GM12891 (cell line): Measurements from ENCODE around the gene STK17A. TPM values are rescaled to one million over a fixed set of nuclear protein-coding genes. Genes with fewer than 3 reads are reported as not detected.

Source experiments
- DNase-seq: peaks from one replicate; pipeline ENCODE4 v3.0.0; 2011; ENCODE audit warnings: low spot score; ENCODE audit not compliant: insufficient read length
- FAIRE-seq: peaks from 2 replicates; lab custom pipeline; 2011; peaks lifted over from hg19 to GRCh38; lab: Jason Lieb, UNC
- PAX5 ChIP-seq: IDR thresholded peaks from 2 replicates; pipeline ENCODE4 v1.6.1; 2011; ENCODE audit warnings: low read length, moderate library complexity, mild to moderate bottlenecking; ENCODE audit not compliant: insufficient read depth, severe bottlenecking
- POLR2A ChIP-seq: IDR thresholded peaks from 2 replicates; pipeline ENCODE4 v1.6.1; 2011; ENCODE audit warnings: low read depth, low read length, control low read depth
- POLR2AphosphoS5 ChIP-seq: IDR thresholded peaks from 2 replicates; pipeline ENCODE4 v1.6.1; 2011; ENCODE audit warnings: low read depth, low read length, control low read depth
- POU2F2 ChIP-seq: IDR thresholded peaks from 2 replicates; pipeline ENCODE4 v1.6.1; 2011; ENCODE audit warnings: low read depth, mild to moderate bottlenecking, control low read depth, low read length, moderate library complexity
- SPI1 ChIP-seq: IDR thresholded peaks from 2 replicates; pipeline ENCODE4 v1.6.1; 2011; ENCODE audit warnings: low read depth, low read length, control low read depth
- TAF1 ChIP-seq: IDR thresholded peaks from 2 replicates; pipeline ENCODE4 v1.6.1; 2011; ENCODE audit warnings: low read depth, low read length, control low read depth
- polyA plus RNA-seq: library from polyadenylated mRNA; unstranded; fragments of >200 nt; gene quantifications from one replicate; pipeline ENCODE4 v1.2.1, GENCODE V29; 2012; ENCODE audit warnings: low read depth, missing spikeins, inconsistent platforms; ENCODE audit not compliant: missing spikeins

The STK17A gene
- polyA plus RNA-seq = 49.4 TPM

DNA sequence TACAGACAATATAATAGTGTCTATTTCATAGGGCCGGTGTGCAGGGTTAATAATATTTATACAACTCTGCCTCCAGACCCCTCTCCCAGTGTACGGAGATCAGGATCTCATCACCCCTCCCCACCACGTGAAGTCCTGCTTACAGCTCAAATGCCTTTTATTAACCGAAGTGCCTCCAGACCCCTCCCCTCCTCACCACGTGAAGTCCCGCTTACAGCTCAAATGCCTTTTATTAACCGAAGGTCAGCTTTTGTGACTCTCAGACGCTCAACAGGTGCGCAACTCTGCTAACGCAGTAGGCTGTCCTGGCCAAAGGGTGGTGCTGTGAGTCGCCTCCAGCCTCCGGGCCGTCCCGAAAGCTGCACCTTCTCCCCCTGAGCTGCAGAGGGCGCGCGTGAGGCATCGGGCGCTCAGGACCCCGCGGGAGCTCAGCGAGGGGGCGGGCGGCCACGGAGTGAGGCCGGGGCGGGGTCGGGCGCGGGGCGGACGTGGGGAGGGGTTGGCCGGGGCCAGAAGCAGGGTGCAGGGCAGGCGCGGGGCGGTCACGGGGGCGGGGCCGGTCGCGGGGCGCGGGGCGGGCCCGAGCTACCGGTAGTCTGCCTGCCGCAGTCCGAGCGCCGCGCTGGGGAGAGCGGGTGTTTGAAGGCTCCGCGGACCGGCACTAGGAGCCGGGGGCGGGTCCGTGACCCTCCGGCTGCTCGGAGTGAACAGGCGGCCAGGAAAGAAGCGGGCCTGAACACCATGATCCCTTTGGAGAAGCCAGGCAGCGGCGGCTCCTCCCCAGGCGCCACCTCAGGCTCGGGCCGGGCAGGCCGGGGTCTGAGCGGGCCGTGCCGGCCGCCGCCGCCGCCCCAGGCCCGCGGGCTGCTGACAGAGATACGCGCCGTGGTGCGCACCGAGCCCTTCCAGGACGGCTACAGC, at the start of gene STK17A:
Gene STK17A (plus strand): TSS at position 606 of the 921 bp plus-strand sequence. CDS start 136 bp downstream, at position 742.
- DNase-seq (peak; percentile 72), FAIRE-seq (peak; percentile 92)
- peak; percentile 37 for TF ChIP-seq PAX5
- TF ChIP-seq SPI1 = no peak
- TF ChIP-seq POLR2AphosphoS5 = peak; percentile 97
- TF ChIP-seq POLR2A = peak; percentile 94
- peak; percentile 66 for TF ChIP-seq POU2F2
- peak; percentile 95 for TF ChIP-seq TAF1

- DNase-seq = no peak
- no peak for FAIRE-seq
These were observed 49.0 kb upstream of the STK17A start for GRCh38 chr7:43533801-43534479.

DNA sequence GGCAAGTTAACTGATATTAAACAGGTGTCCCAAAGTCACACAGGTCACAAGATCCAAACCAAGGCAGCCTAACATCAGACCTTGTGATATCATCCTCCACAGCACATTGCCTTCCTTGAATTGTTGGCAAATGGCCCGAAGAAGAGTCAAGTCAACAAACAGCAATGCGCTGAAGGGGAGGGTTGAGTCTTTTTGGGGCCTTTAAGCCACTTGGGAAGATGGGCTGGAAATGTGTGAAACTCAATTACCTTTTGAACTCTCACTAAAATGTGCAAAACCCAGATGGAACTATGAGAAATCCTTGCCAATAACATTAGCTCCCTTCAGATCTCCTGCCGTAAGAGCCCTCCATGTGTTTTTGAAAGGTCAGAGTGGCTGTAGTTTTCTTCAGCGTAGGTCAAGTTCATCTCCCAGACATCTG, 47.9 kb upstream of the STK17A start:
- FAIRE-seq (no peak), DNase-seq (no peak)
- no peak for TF ChIP-seq TAF1
- TF ChIP-seq POLR2A = no peak
- no peak for TF ChIP-seq PAX5
- TF ChIP-seq POU2F2 = no peak
- TF ChIP-seq POLR2AphosphoS5 = no peak
- TF ChIP-seq SPI1 = no peak

More at GRCh38 chr7:43533801-43534479, 49.0 kb upstream of the STK17A start:
- no peak for TF ChIP-seq POU2F2
- no peak for TF ChIP-seq SPI1
- TF ChIP-seq POLR2AphosphoS5 = no peak

GRCh38 chr7:43535810-43536585, 46.9 kb upstream of the STK17A start:
- no peak for DNase-seq
- FAIRE-seq = no peak
- TF ChIP-seq SPI1 (no peak), TAF1 (no peak), POLR2A (no peak), POLR2AphosphoS5 (no peak), POU2F2 (no peak), PAX5 (no peak)

DNA sequence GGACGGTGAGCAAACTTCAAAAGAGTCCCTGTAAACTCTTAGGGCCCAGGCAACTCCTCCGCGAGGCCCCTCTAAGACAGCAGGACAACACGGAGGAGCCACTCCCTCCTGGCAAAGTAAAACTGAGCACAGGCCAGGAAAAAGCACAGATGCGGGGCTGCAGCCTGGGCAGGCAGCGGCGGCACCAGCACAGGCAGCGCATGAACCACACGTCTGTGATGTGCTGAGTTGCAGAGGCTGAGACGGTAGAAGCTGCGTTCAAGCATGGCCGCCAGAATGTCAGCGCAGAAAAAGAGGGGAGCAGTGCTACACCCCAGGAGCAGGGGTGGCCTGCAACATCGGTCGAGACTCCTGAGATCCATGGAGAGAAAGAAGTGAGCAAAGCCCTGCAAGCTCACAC, 46.1 kb upstream of the STK17A start:
- no peak for TF ChIP-seq POU2F2
- no peak for TF ChIP-seq POLR2AphosphoS5
- TF ChIP-seq TAF1 = no peak
- TF ChIP-seq POLR2A = no peak
- FAIRE-seq (no peak), DNase-seq (no peak)

DNA sequence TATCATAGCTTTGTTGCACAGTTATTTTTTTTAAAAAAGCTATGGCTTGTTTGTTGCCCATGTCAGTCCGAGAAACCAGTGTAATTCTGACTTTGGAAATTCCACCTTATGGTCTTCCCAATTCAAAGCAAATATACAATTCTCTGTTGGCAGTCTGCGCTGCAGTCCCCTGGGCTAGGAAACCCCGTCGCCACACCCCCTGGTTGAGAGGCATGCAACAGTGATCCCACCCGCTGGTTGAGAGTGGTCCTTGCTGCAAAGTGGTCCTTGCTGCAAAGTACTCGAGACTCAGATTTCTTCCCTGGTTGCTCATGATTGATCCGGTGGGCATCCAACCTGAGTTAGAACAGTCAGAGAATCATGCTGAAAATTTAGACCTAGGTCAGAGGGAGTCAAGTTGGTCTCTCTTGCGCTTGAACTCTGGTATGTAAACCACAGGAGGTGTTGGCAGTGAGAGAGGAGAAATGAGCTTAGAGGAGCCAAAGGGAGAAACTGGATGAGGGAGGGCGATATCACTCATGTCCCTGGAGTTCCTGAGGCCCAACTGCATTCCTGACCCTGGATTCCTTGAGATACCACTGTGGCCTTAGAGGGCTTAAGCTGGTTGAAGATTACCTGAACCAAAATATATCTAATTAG, 45.0 kb upstream of the STK17A start:
- no peak for DNase-seq
- no peak for FAIRE-seq
- TF ChIP-seq POLR2AphosphoS5 = no peak
- TF ChIP-seq SPI1 = no peak
- no peak for TF ChIP-seq POLR2A
- no peak for TF ChIP-seq PAX5
- TF ChIP-seq POU2F2 = no peak
- TF ChIP-seq TAF1 = no peak

- DNase-seq = no peak
- no peak for FAIRE-seq
- TF ChIP-seq POLR2AphosphoS5 = no peak
- TF ChIP-seq TAF1 = no peak
- no peak for TF ChIP-seq POU2F2
- TF ChIP-seq SPI1 = no peak
- TF ChIP-seq POLR2A = no peak
- TF ChIP-seq PAX5 = no peak
These were observed 44.5 kb upstream of the STK17A start for GRCh38 chr7:43538404-43538771.

DNA sequence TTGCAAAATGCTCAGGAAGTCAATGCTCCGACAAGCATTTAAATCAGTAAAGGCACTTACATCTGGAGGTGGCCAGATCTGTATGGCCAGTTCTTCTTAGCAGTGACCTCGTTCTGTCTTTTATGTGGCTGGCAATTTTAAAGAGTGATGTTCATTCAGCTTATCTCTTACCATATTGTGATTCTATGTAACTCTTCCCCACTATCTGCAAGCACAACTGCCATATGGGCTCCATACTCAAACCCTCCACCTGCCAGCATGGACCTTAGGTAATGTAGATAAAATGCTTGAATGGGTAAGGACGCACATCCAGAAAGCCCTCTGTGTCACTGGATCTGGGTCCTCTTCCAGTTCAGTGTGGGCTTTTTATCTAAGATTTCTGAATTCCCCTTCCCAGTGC, 42.4 kb upstream of the STK17A start:
- FAIRE-seq = no peak
- TF ChIP-seq TAF1 (no peak), POLR2AphosphoS5 (no peak), SPI1 (no peak), PAX5 (no peak), POU2F2 (no peak), POLR2A (no peak)

DNA sequence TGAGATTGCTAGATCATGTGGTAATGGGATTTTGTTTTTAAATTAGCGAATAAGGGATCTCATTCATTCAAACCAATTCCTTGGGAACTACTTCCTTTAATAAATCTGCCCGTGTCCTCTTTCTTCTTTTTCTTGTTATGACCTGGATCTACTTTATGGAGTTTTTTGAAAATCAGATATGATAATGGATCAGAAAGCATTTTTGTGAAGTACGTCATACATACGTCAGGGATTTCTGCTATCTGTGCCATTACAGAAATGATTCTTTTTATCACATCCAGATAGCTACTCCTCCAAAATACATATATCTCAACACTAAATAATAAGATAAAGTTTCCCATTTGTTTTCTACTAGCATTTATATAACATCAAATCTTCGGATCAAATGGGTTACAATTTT, 40.2 kb upstream of the STK17A start:
- DNase-seq (no peak), FAIRE-seq (no peak)
- TF ChIP-seq SPI1 (no peak), POLR2A (no peak), POLR2AphosphoS5 (no peak), POU2F2 (no peak), PAX5 (no peak)

More for the DNA sequence above, 42.4 kb upstream of the STK17A start:
- no peak for DNase-seq
